Sigmoid colon (tissue), 4 donors: ENCODE results near the gene RPTOR.

Source experiments
- EP300 ChIP-seq, 4 donors: sonication (generic); formaldehyde crosslinking; IDR thresholded peaks; one replicate each; pipeline ENCODE4 v1.6.1; 2017; ENCODE audit warnings: antibody characterized with exemption in 4 of 4
- POLR2A ChIP-seq, 2 donors: fragments of 450-650 bp; IDR thresholded peaks; one replicate each; pipeline ENCODE4 v1.6.1; 2016; ENCODE audit warnings: antibody characterized with exemption in 2 of 2, mild to moderate bottlenecking in 2 of 2, moderate library complexity in 2 of 2
- POLR2AphosphoS5 ChIP-seq, 4 donors: sonication (generic); formaldehyde crosslinking; IDR thresholded peaks; one replicate each; pipeline ENCODE4 v1.6.1; 2017; ENCODE audit warnings: antibody characterized with exemption in 4 of 4
- TF ChIP-seq, protein P1 (sequence below), 4 experiments: fragments of 450-650 bp in 3 of 4; fragments of 200-600 bp in 1 of 4; IDR thresholded peaks; one replicate each; pipeline ENCODE4 v1.5.1; 2016 to 2019; ENCODE audit warnings: antibody characterized with exemption in 4 of 4, mild to moderate bottlenecking in 3 of 4, moderate library complexity in 2 of 4

- TF ChIP-seq POLR2AphosphoS5 (IDR thresholded peaks at IDR 0.05) (no peak), POLR2A (IDR thresholded peaks at IDR 0.05) (no peak), EP300 (IDR thresholded peaks at IDR 0.05) (no peak)
- TF ChIP-seq, protein P1, sequence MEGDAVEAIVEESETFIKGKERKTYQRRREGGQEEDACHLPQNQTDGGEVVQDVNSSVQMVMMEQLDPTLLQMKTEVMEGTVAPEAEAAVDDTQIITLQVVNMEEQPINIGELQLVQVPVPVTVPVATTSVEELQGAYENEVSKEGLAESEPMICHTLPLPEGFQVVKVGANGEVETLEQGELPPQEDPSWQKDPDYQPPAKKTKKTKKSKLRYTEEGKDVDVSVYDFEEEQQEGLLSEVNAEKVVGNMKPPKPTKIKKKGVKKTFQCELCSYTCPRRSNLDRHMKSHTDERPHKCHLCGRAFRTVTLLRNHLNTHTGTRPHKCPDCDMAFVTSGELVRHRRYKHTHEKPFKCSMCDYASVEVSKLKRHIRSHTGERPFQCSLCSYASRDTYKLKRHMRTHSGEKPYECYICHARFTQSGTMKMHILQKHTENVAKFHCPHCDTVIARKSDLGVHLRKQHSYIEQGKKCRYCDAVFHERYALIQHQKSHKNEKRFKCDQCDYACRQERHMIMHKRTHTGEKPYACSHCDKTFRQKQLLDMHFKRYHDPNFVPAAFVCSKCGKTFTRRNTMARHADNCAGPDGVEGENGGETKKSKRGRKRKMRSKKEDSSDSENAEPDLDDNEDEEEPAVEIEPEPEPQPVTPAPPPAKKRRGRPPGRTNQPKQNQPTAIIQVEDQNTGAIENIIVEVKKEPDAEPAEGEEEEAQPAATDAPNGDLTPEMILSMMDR (IDR thresholded peaks at IDR 0.05): no peak
Observed at GRCh38 chr17:80656590-80656989, 112.0 kb downstream of the RPTOR start.
